Smooth muscle cell (in vitro differentiated cells): Measurements from ENCODE around the gene SPINK5. TPM values are rescaled to one million over a fixed set of nuclear protein-coding genes. Genes with fewer than 3 reads are reported as not detected.
"Not testable (repeated sequence)": the region's sequence is repeated elsewhere in the genome, so short reads cannot be mapped to it uniquely, and the experiment has no call there.

Experiments used
- DNase-seq: peaks from one replicate; lab custom pipeline; 2025; ENCODE audit not compliant: unreplicated experiment; lab: John Stamatoyannopoulos, UW
- H2AFZ ChIP-seq: fragments of 200-600 bp; sonication (generic); 2 replicates; pipeline ENCODE4 v1.6.0; 2016; ENCODE audit warnings: antibody characterized with exemption, low read depth, mild to moderate bottlenecking
- H3F3A ChIP-seq: fragments of 200-600 bp; sonication (generic); 2 replicates; pipeline ENCODE4 v1.6.0; 2017; ENCODE audit warnings: antibody characterized with exemption, low read depth
- H3K27ac ChIP-seq: fragments of 200-600 bp; sonication (generic); 2 replicates; pipeline ENCODE4 v1.5.1; 2016; ENCODE audit warnings: low read depth, mild to moderate bottlenecking
- H3K27me3 ChIP-seq: fragments of 200-600 bp; sonication (generic); 2 replicates; pipeline ENCODE4 v1.6.1; 2016; ENCODE audit warnings: low read depth, mild to moderate bottlenecking
- H3K36me3 ChIP-seq: fragments of 200-600 bp; sonication (generic); 2 replicates; pipeline ENCODE4 v1.5.1; 2016; ENCODE audit warnings: low read depth
- H3K4me1 ChIP-seq: fragments of 200-600 bp; sonication (generic); 2 replicates; pipeline ENCODE4 v1.5.1; 2016; ENCODE audit warnings: low read depth
- H3K4me2 ChIP-seq: fragments of 200-600 bp; sonication (generic); 2 replicates; pipeline ENCODE4 v1.6.0; 2016; ENCODE audit warnings: mild to moderate bottlenecking
- H3K4me3 ChIP-seq: fragments of 200-600 bp; sonication (generic); 2 replicates; pipeline ENCODE4 v1.5.1; 2016; ENCODE audit warnings: mild to moderate bottlenecking
- H3K79me2 ChIP-seq: fragments of 200-600 bp; sonication (generic); 2 replicates; pipeline ENCODE4 v1.6.0; 2016; ENCODE audit warnings: low read depth, mild to moderate bottlenecking
- H3K9ac ChIP-seq: fragments of 200-600 bp; sonication (generic); 2 replicates; pipeline ENCODE4 v1.6.0; 2016; ENCODE audit warnings: low read depth
- H3K9me3 ChIP-seq: fragments of 200-600 bp; sonication (generic); replicated peaks from 2 replicates; pipeline ENCODE4 v1.5.1; 2016; ENCODE audit warnings: low read depth
- H4K20me1 ChIP-seq: fragments of 200-600 bp; sonication (generic); 2 replicates; pipeline ENCODE4 v1.6.0; 2016; ENCODE audit warnings: low read depth
- CTCF ChIP-seq: fragments of 200-600 bp; sonication (generic); IDR thresholded peaks from 2 replicates; pipeline ENCODE4 v1.5.1; 2017; ENCODE audit warnings: borderline replicate concordance, mild to moderate bottlenecking, antibody characterized with exemption; ENCODE audit not compliant: insufficient read depth, poor library complexity, severe bottlenecking
- WGBS: methylation state at CpG from one replicate; pipeline ENCODE4 v1.1.7; 2016; ENCODE audit warnings: low lambda C conversion rate; 5-methylcytosine and 5-hydroxymethylcytosine counted together
- polyA plus RNA-seq: library from polyadenylated mRNA; unstranded; fragments of >200 nt; fragmentation: Nextera tagmentation; extraction: Ambion mirVana; gene quantifications from 2 replicates; pipeline ENCODE4 v1.2.1, GENCODE V29; 2016
- total RNA-seq: library from RNA; depleted of rRNA; stranded (reverse); fragments of >200 nt; gene quantifications from 2 replicates; pipeline ENCODE4 v1.2.3, GENCODE V29; 2014

Gene SPINK5
- total and polyA plus RNA-seq, 2 experiments from 2014 or later, result 10.0 to 25.3 TPM

GRCh38 chr5:148042881-148043280 lies 20.9 kb upstream of the SPINK5 start:
- H3K27me3 ChIP-seq, result no peaks in the 10 kb centered on the region
- no peak overlapping the region for H3K4me3 ChIP-seq
- H3F3A ChIP-seq, result no peaks in the 10 kb centered on the region
- peak overlapping the region; percentile 40 for H3K27ac ChIP-seq
- H3K4me1 ChIP-seq, result no peaks in the 10 kb centered on the region
- no peak for DNase-seq
- WGBS, result 89% methylated on average over 5 of the region's 5 CpGs
- H3K9ac ChIP-seq, result no peak overlapping the region
- no peak overlapping the region for H2AFZ ChIP-seq
- H3K4me2 ChIP-seq, result no peak overlapping the region
- no peaks in the 10 kb centered on the region for H3K36me3 ChIP-seq
- no peaks in the 10 kb centered on the region for H3K9me3 ChIP-seq
- no peaks in the 10 kb centered on the region for H4K20me1 ChIP-seq
- no peaks in the 10 kb centered on the region for H3K79me2 ChIP-seq
- no peak for TF ChIP-seq CTCF

GRCh38 chr5:148043705-148044104 lies 20.1 kb upstream of the SPINK5 start:
- no peak overlapping the region for H2AFZ ChIP-seq
- H3K79me2 ChIP-seq, result no peaks in the 10 kb centered on the region
- H3K4me3 ChIP-seq, result no peak overlapping the region
- H4K20me1 ChIP-seq, result no peaks in the 10 kb centered on the region
- no peak overlapping the region for H3K4me2 ChIP-seq
- no peak for TF ChIP-seq CTCF
- H3K36me3 ChIP-seq, result no peaks in the 10 kb centered on the region
- 90% methylated on average over 2 of the region's 2 CpGs for WGBS
- no peaks in the 10 kb centered on the region for H3K27me3 ChIP-seq
- H3K27ac ChIP-seq, result peak overlapping the region; percentile 36
- DNase-seq, result no peak
- no peaks in the 10 kb centered on the region for H3K4me1 ChIP-seq
- no peaks in the 10 kb centered on the region for H3K9me3 ChIP-seq
- no peak overlapping the region for H3K9ac ChIP-seq
- H3F3A ChIP-seq, result no peaks in the 10 kb centered on the region

GRCh38 chr5:148055160-148055559 lies 8.6 kb upstream of the SPINK5 start:
- 90% methylated on average over 2 of the region's 2 CpGs for WGBS

GRCh38 chr5:148060309-148060708 lies 3.5 kb upstream of the SPINK5 start:
- Histone ChIP-seq H3K36me3 (no peaks in the 10 kb centered on the region), H3K27me3 (no peaks in the 10 kb centered on the region), H3K79me2 (no peaks in the 10 kb centered on the region), H2AFZ (no peak overlapping the region), H3K9ac (no peak overlapping the region), H4K20me1 (no peaks in the 10 kb centered on the region), H3K4me1 (no peaks in the 10 kb centered on the region), H3K4me2 (no peak overlapping the region), H3F3A (no peaks in the 10 kb centered on the region), H3K9me3 (peaks cover 7% of the 10 kb centered on the region), H3K4me3 (no peak overlapping the region), H3K27ac (no peak overlapping the region)
- no peak for TF ChIP-seq CTCF
- WGBS, result 48% methylated on average over 2 of the region's 2 CpGs
- DNase-seq, result no peak

More at GRCh38 chr5:148055160-148055559, 8.6 kb upstream of the SPINK5 start:
- DNase-seq, H3F3A ChIP-seq, H2AFZ ChIP-seq, H3K27ac ChIP-seq, H4K20me1 ChIP-seq, H3K4me3 ChIP-seq, H3K9ac ChIP-seq, H3K4me2 ChIP-seq, H3K4me1 ChIP-seq, H3K79me2 ChIP-seq, H3K27me3 ChIP-seq, H3K36me3 ChIP-seq: not testable (repeated sequence)
- H3K9me3 ChIP-seq, result peaks cover 17% of the 10 kb centered on the region
